Sigmoid colon (tissue), 7 donors: ENCODE results near the gene LAMA3. TPM values are rescaled to one million over a fixed set of nuclear protein-coding genes. Genes with fewer than 3 reads are reported as not detected.

ENCODE experiments used
- DNase-seq: peaks from one replicate; pipeline ENCODE4 v3.0.0-alpha.2; 2019
- H3K27ac ChIP-seq, 4 donors: fragments of 200-600 bp; sonication (generic); one replicate each; pipeline ENCODE4 v1.5.1; 2016 to 2019; ENCODE audit warnings: mild to moderate bottlenecking in 1 of 4
- H3K27me3 ChIP-seq, 3 donors: fragments of 200-600 bp; sonication (generic); one replicate each; pipeline ENCODE4 v1.5.1; 2019; ENCODE audit warnings: mild to moderate bottlenecking in 1 of 3
- H3K36me3 ChIP-seq, 4 donors: fragments of 200-600 bp; sonication (generic); one replicate each; pipeline ENCODE4 v1.5.1; 2016 to 2019
- H3K4me1 ChIP-seq, 4 donors: fragments of 200-600 bp; sonication (generic); one replicate each; pipeline ENCODE4 v1.5.1; 2017 to 2019
- H3K4me3 ChIP-seq, 4 donors: fragments of 200-600 bp; sonication (generic); one replicate each; pipeline ENCODE4 v1.5.1; 2017 to 2019; ENCODE audit warnings: mild to moderate bottlenecking in 2 of 4, moderate library complexity in 1 of 4
- H3K9me3 ChIP-seq, 4 donors: fragments of 200-600 bp in 3 of 4; sonication (generic) in 3 of 4; one replicate each; pipeline versions ENCODE4 v1.5.1 to v1.6.1; 2013 to 2019
- CTCF ChIP-seq, 4 experiments: fragments of 450-650 bp in 3 of 4; fragments of 200-600 bp in 1 of 4; IDR thresholded peaks; one replicate each; pipeline ENCODE4 v1.5.1; 2016 to 2019; ENCODE audit warnings: antibody characterized with exemption in 4 of 4, mild to moderate bottlenecking in 3 of 4, moderate library complexity in 2 of 4
- EP300 ChIP-seq, 4 donors: sonication (generic); formaldehyde crosslinking; IDR thresholded peaks; one replicate each; pipeline ENCODE4 v1.6.1; 2017; ENCODE audit warnings: antibody characterized with exemption in 4 of 4
- POLR2A ChIP-seq, 2 donors: fragments of 450-650 bp; IDR thresholded peaks; one replicate each; pipeline ENCODE4 v1.6.1; 2016; ENCODE audit warnings: antibody characterized with exemption in 2 of 2, mild to moderate bottlenecking in 2 of 2, moderate library complexity in 2 of 2
- POLR2AphosphoS5 ChIP-seq, 4 donors: sonication (generic); formaldehyde crosslinking; IDR thresholded peaks; one replicate each; pipeline ENCODE4 v1.6.1; 2017; ENCODE audit warnings: antibody characterized with exemption in 4 of 4
- WGBS, 2 donors: extraction: QIAGEN DNeasy Blood & Tissue Kit; methylation state at CpG; one replicate each; pipeline ENCODE4 v1.1.7; 2013; 5-methylcytosine and 5-hydroxymethylcytosine counted together
- intact Hi-C: fragments of 100-400 bp; cut with DNase I; formaldehyde crosslinking; loops from one replicate; pipeline ENCODE4 v1.15.1; 2023
- polyA plus RNA-seq, 3 donors: library from polyadenylated mRNA; stranded (reverse); fragments of 200-250 nt; gene quantifications; one replicate each; pipeline ENCODE4 v1.2.3, GENCODE V29; 2013
- total RNA-seq, 4 donors: library from RNA; depleted of rRNA; stranded (reverse); fragments of >200 nt; gene quantifications; one replicate each; pipeline ENCODE4 v1.1.0, GENCODE V29; 2016
- donor health status: healthy with polysubstance abuse.
- donor health status: Bipolar disorder and iron deficiency.
- donor health status: healthy.

LAMA3 gene
- total and polyA plus RNA-seq, 7 donors, result 6.0 to 19.9 (median 14.1) TPM

GRCh38 chr18:23688528-23688927, 725 bp upstream of the LAMA3 start:
- intact Hi-C loops, result loop anchor here (10.0 kb wide), 2 partner anchors 126 to 226 kb away; no protein-coding TSS in a partner anchor
- H3K4me1 ChIP-seq, result peaks cover 0 to 25% (median 18%) of the 10 kb centered on the region in 4 donors
- no peak for DNase-seq
- H3K9me3 ChIP-seq, result no peaks in the 10 kb centered on the region
- H3K27ac ChIP-seq, result no peak overlapping the region
- peaks cover 0 to 24% (median 6%) of the 10 kb centered on the region in 3 donors for H3K27me3 ChIP-seq
- 37 to 57% methylated on average over 5 of the region's 5 CpGs for WGBS, 2 donors
- no peaks in the 10 kb centered on the region for H3K36me3 ChIP-seq
- no peak overlapping the region for H3K4me3 ChIP-seq
- TF ChIP-seq POLR2A (IDR thresholded peaks at IDR 0.05) (no peak), CTCF (IDR thresholded peaks at IDR 0.05) (no peak), EP300 (IDR thresholded peaks at IDR 0.05) (no peak), POLR2AphosphoS5 (IDR thresholded peaks at IDR 0.05) (no peak)

- peaks cover 0 to 24% (median 6%) of the 10 kb centered on the region in 3 donors for H3K27me3 ChIP-seq
- intact Hi-C loops, result loop anchor here (5.0 to 10.0 kb wide), 3 partner anchors 52 to 225 kb away; no protein-coding TSS in a partner anchor
- WGBS, 2 donors, result 2% methylated on average over 85 of the region's 85 CpGs
- H3K4me1 ChIP-seq, result peaks cover 0 to 21% (median 18%) of the 10 kb centered on the region in 4 donors
- H3K4me3 ChIP-seq, result peak overlapping the region; percentile 28 to 64 (median 54)
- DNase-seq, result no peak
- H3K9me3 ChIP-seq, result no peaks in the 10 kb centered on the region
- TF ChIP-seq EP300 (IDR thresholded peaks at IDR 0.05) (no peak), POLR2AphosphoS5 (IDR thresholded peaks at IDR 0.05) (no peak), POLR2A (IDR thresholded peaks at IDR 0.05) (no peak), CTCF (IDR thresholded peaks at IDR 0.05) (no peak)
- H3K36me3 ChIP-seq, result no peaks in the 10 kb centered on the region
- H3K27ac ChIP-seq, result peak overlapping the region in 3 of 4 donors; percentile 41 to 76 (median 48)
These were observed 607 bp downstream of the LAMA3 start for GRCh38 chr18:23689616-23690504.

- 72 to 73% methylated on average over 21 of the region's 21 CpGs for WGBS, 2 donors
- H3K4me1 ChIP-seq, result peaks cover 0 to 18% (median 16%) of the 10 kb centered on the region in 4 donors
- peaks cover 0 to 24% (median 6%) of the 10 kb centered on the region in 3 donors for H3K27me3 ChIP-seq
- H3K27ac ChIP-seq, result peak overlapping the region in 1 of 4 donors; percentile 76
- TF ChIP-seq EP300 (IDR thresholded peaks at IDR 0.05) (no peak), CTCF (IDR thresholded peaks at IDR 0.05) (no peak), POLR2A (IDR thresholded peaks at IDR 0.05) (no peak), POLR2AphosphoS5 (IDR thresholded peaks at IDR 0.05) (no peak)
- H3K36me3 ChIP-seq, result no peaks in the 10 kb centered on the region
- intact Hi-C loops, result loop anchor here (5.0 kb wide), 1 partner anchor 52 kb away; no protein-coding TSS in a partner anchor
- H3K4me3 ChIP-seq, result peak overlapping the region in 3 of 4 donors; percentile 48 to 64 (median 59)
- no peaks in the 10 kb centered on the region for H3K9me3 ChIP-seq
- no peak for DNase-seq
These were observed 1.3 kb downstream of the LAMA3 start for GRCh38 chr18:23690505-23691068.

- WGBS, 2 donors, result 53 to 86% methylated on average over 2 of the region's 2 CpGs
- intact Hi-C loops, result loop anchor here (5.0 kb wide), 1 partner anchor 48 kb away; no protein-coding TSS in a partner anchor
- peaks cover 0 to 14% (median 13%) of the 10 kb centered on the region in 4 donors for H3K4me1 ChIP-seq
- H3K27me3 ChIP-seq, result peaks cover 0 to 18% (median 3%) of the 10 kb centered on the region in 3 donors
- no peak for DNase-seq
- H3K4me3 ChIP-seq, result no peak overlapping the region
- no peak for TF ChIP-seq POLR2A (IDR thresholded peaks at IDR 0.05)
- no peak for TF ChIP-seq EP300 (IDR thresholded peaks at IDR 0.05)
- no peak for TF ChIP-seq POLR2AphosphoS5 (IDR thresholded peaks at IDR 0.05)
- no peak for TF ChIP-seq CTCF (IDR thresholded peaks at IDR 0.05)
- H3K27ac ChIP-seq, result no peak overlapping the region
- no peaks in the 10 kb centered on the region for H3K36me3 ChIP-seq
- H3K9me3 ChIP-seq, result no peaks in the 10 kb centered on the region
These were observed 4.6 kb downstream of the LAMA3 start for GRCh38 chr18:23693846-23694245.
